GM12891 (cell line): ENCODE data around the gene WNT3.

Experiments used
- POLR2A ChIP-seq: IDR thresholded peaks from 2 replicates; pipeline ENCODE4 v1.6.1; 2011; ENCODE audit warnings: low read depth, low read length, control low read depth
- POLR2AphosphoS5 ChIP-seq: IDR thresholded peaks from 2 replicates; pipeline ENCODE4 v1.6.1; 2011; ENCODE audit warnings: low read depth, low read length, control low read depth
- SPI1 ChIP-seq: IDR thresholded peaks from 2 replicates; pipeline ENCODE4 v1.6.1; 2011; ENCODE audit warnings: low read depth, low read length, control low read depth
- TAF1 ChIP-seq: IDR thresholded peaks from 2 replicates; pipeline ENCODE4 v1.6.1; 2011; ENCODE audit warnings: low read depth, low read length, control low read depth

GRCh38 chr17:46803544-46803943 is 14.9 kb downstream of the WNT3 start:
- TF ChIP-seq POLR2A (no peak), POLR2AphosphoS5 (no peak), TAF1 (no peak), SPI1 (no peak)
